A673 (cell line): ENCODE results near the gene LUC7L.

Experiments used
- CTCF ChIP-seq: fragments of 300-800, 200-600 bp; sonication (generic); conservative IDR thresholded peaks from 2 replicates; pipeline ENCODE4 v1.5.1; 2017; ENCODE audit warnings: low read depth, mild to moderate bottlenecking, antibody characterized with exemption, low read length, moderate library complexity, mixed read lengths
- EZH2 ChIP-seq: fragments of 200-600 bp; sonication (generic); IDR thresholded peaks from 2 replicates; pipeline ENCODE4 v1.6.1; 2017; ENCODE audit warnings: borderline replicate concordance, low read depth, mild to moderate bottlenecking, mixed read lengths, antibody characterized with exemption, low read length; ENCODE audit not compliant: poor library complexity, severe bottlenecking

- TF ChIP-seq CTCF = no peak
- no peak for TF ChIP-seq EZH2
These were observed 46.2 kb downstream of the LUC7L start for GRCh38 chr16:183005-183404.
